Measurements from ENCODE around the gene TMEM164.
A peak's percentile ranks its signal among the peaks of the same experiment; 100 is the strongest.

Gene TMEM164

GRCh38 chrX:110215411-110215810, 212.5 kb downstream of the TMEM164 start:
- Histone ChIP-seq H3K18ac (ENCODE audit: low read length) (no peak overlapping the region), H3K9ac (ENCODE audit: low read length) (no peak overlapping the region), H3K23ac (ENCODE audit: low read length) (no peak overlapping the region), H3K56ac (ENCODE audit: low read length) (no peak overlapping the region), H3K36me3 (ENCODE audit: control insufficient read depth, insufficient read depth, low read length) (no peaks in the 10 kb centered on the region), H3K4ac (ENCODE audit: low read depth, low read length) (no peak overlapping the region), H3K27ac (ENCODE audit: low read depth, low read length) (no peak overlapping the region), H4K8ac (ENCODE audit: low read depth, low read length) (no peak overlapping the region), H3K79me2 (ENCODE audit: control insufficient read depth, insufficient read depth, low read length) (no peaks in the 10 kb centered on the region), H3K4me1 (ENCODE audit: control insufficient read depth, low read depth, low read length) (no peaks in the 10 kb centered on the region), H3K4me2 (ENCODE audit: low read length) (no peak overlapping the region), H4K5ac (ENCODE audit: low read length) (no peak overlapping the region), H2AK5ac (ENCODE audit: low read length) (no peak overlapping the region), H2BK120ac (ENCODE audit: low read depth, low read length) (no peak overlapping the region), H3K27me3 (ENCODE audit: insufficient read depth, low read length, poor library complexity) (no peaks in the 10 kb centered on the region), H3K79me1 (ENCODE audit: low read length) (no peaks in the 10 kb centered on the region), H3K4me3 (ENCODE audit: low read length) (no peak overlapping the region), H2BK15ac (replicated peaks; ENCODE audit: low read depth) (no peak overlapping the region), H2BK5ac (ENCODE audit: low read length) (no peak overlapping the region)
- no peak for DNase-seq
- WGBS (ENCODE audit: extremely low coverage, insufficient coverage, low lambda C conversion rate) = no CpG with 5 or more reads among the region's 1 CpG

- no peak for DNase-seq
- no peaks in the 10 kb centered on the region for H3K36me3 ChIP-seq (ENCODE audit: control insufficient read depth, insufficient read depth, low read length)
- H3K4me2 ChIP-seq (ENCODE audit: low read length) = no peak overlapping the region
- H3K4ac ChIP-seq (ENCODE audit: low read depth, low read length) = no peak overlapping the region
- no peak overlapping the region for H2BK120ac ChIP-seq (ENCODE audit: low read depth, low read length)
- no peaks in the 10 kb centered on the region for H3K27me3 ChIP-seq (ENCODE audit: insufficient read depth, low read length, poor library complexity)
- H4K5ac ChIP-seq (ENCODE audit: low read length) = no peak overlapping the region
- no peaks in the 10 kb centered on the region for H3K79me1 ChIP-seq (ENCODE audit: low read length)
- no peak overlapping the region for H3K56ac ChIP-seq (ENCODE audit: low read length)
- no CpG with 5 or more reads among the region's 4 CpGs for WGBS (ENCODE audit: extremely low coverage, insufficient coverage, low lambda C conversion rate)
- no peak overlapping the region for H2BK5ac ChIP-seq (ENCODE audit: low read length)
- H3K27ac ChIP-seq (ENCODE audit: low read depth, low read length) = no peak overlapping the region
- no peak overlapping the region for H2BK15ac ChIP-seq (replicated peaks; ENCODE audit: low read depth)
- H3K23ac ChIP-seq (ENCODE audit: low read length) = no peak overlapping the region
- no peak overlapping the region for H2AK5ac ChIP-seq (ENCODE audit: low read length)
- H3K4me3 ChIP-seq (ENCODE audit: low read length) = no peak overlapping the region
- H4K8ac ChIP-seq (ENCODE audit: low read depth, low read length) = no peak overlapping the region
- no peak overlapping the region for H3K9ac ChIP-seq (ENCODE audit: low read length)
- H3K18ac ChIP-seq (ENCODE audit: low read length) = no peak overlapping the region
- no peaks in the 10 kb centered on the region for H3K79me2 ChIP-seq (ENCODE audit: control insufficient read depth, insufficient read depth, low read length)
- H3K4me1 ChIP-seq (ENCODE audit: control insufficient read depth, low read depth, low read length) = no peaks in the 10 kb centered on the region
These were observed 213.1 kb downstream of the TMEM164 start for GRCh38 chrX:110216027-110216426.

GRCh38 chrX:110218591-110218990, 215.7 kb downstream of the TMEM164 start:
- H3K23ac ChIP-seq (ENCODE audit: low read length) = no peak overlapping the region
- no peaks in the 10 kb centered on the region for H3K27me3 ChIP-seq (ENCODE audit: insufficient read depth, low read length, poor library complexity)
- H3K79me1 ChIP-seq (ENCODE audit: low read length) = no peaks in the 10 kb centered on the region

GRCh38 chrX:110219920-110220319, 217.0 kb downstream of the TMEM164 start:
- no peak overlapping the region for H3K23ac ChIP-seq (ENCODE audit: low read length)
- no peak overlapping the region for H3K9ac ChIP-seq (ENCODE audit: low read length)
- H2BK120ac ChIP-seq (ENCODE audit: low read depth, low read length) = no peak overlapping the region
- no peak overlapping the region for H4K8ac ChIP-seq (ENCODE audit: low read depth, low read length)
- no peaks in the 10 kb centered on the region for H3K79me2 ChIP-seq (ENCODE audit: control insufficient read depth, insufficient read depth, low read length)
- H3K27me3 ChIP-seq (ENCODE audit: insufficient read depth, low read length, poor library complexity) = no peaks in the 10 kb centered on the region
- no peak overlapping the region for H3K4ac ChIP-seq (ENCODE audit: low read depth, low read length)
- no peak overlapping the region for H3K27ac ChIP-seq (ENCODE audit: low read depth, low read length)
- DNase-seq = peak; percentile 3
- no peak overlapping the region for H3K56ac ChIP-seq (ENCODE audit: low read length)
- no peak overlapping the region for H2BK5ac ChIP-seq (ENCODE audit: low read length)
- no peak overlapping the region for H2AK5ac ChIP-seq (ENCODE audit: low read length)
- no peak overlapping the region for H3K4me2 ChIP-seq (ENCODE audit: low read length)
- H3K79me1 ChIP-seq (ENCODE audit: low read length) = no peaks in the 10 kb centered on the region
- no peak overlapping the region for H3K18ac ChIP-seq (ENCODE audit: low read length)
- WGBS (ENCODE audit: extremely low coverage, insufficient coverage, low lambda C conversion rate) = no CpG with 5 or more reads among the region's 1 CpG
- no peaks in the 10 kb centered on the region for H3K4me1 ChIP-seq (ENCODE audit: control insufficient read depth, low read depth, low read length)
- no peak overlapping the region for H2BK15ac ChIP-seq (replicated peaks; ENCODE audit: low read depth)
- H4K5ac ChIP-seq (ENCODE audit: low read length) = no peak overlapping the region
- no peaks in the 10 kb centered on the region for H3K36me3 ChIP-seq (ENCODE audit: control insufficient read depth, insufficient read depth, low read length)
- no peak overlapping the region for H3K4me3 ChIP-seq (ENCODE audit: low read length)

More at GRCh38 chrX:110218591-110218990, 215.7 kb downstream of the TMEM164 start:
- Histone ChIP-seq H3K4ac (ENCODE audit: low read depth, low read length) (no peak overlapping the region), H3K56ac (ENCODE audit: low read length) (no peak overlapping the region), H2BK5ac (ENCODE audit: low read length) (no peak overlapping the region), H4K8ac (ENCODE audit: low read depth, low read length) (no peak overlapping the region), H3K4me2 (ENCODE audit: low read length) (no peak overlapping the region), H3K18ac (ENCODE audit: low read length) (no peak overlapping the region), H3K27ac (ENCODE audit: low read depth, low read length) (no peak overlapping the region), H2AK5ac (ENCODE audit: low read length) (no peak overlapping the region), H2BK15ac (replicated peaks; ENCODE audit: low read depth) (no peak overlapping the region), H3K9ac (ENCODE audit: low read length) (no peak overlapping the region), H3K4me1 (ENCODE audit: control insufficient read depth, low read depth, low read length) (no peaks in the 10 kb centered on the region), H4K5ac (ENCODE audit: low read length) (no peak overlapping the region), H2BK120ac (ENCODE audit: low read depth, low read length) (no peak overlapping the region), H3K4me3 (ENCODE audit: low read length) (no peak overlapping the region), H3K36me3 (ENCODE audit: control insufficient read depth, insufficient read depth, low read length) (no peaks in the 10 kb centered on the region), H3K79me2 (ENCODE audit: control insufficient read depth, insufficient read depth, low read length) (no peaks in the 10 kb centered on the region)
- WGBS (ENCODE audit: extremely low coverage, insufficient coverage, low lambda C conversion rate) = no CpG with 5 or more reads among the region's 2 CpGs
- no peak for DNase-seq

- peak; percentile 31 for DNase-seq
- no peak overlapping the region for H2BK15ac ChIP-seq (replicated peaks; ENCODE audit: low read depth)
These were observed 219.8 kb downstream of the TMEM164 start for GRCh38 chrX:110222497-110223257.

More at GRCh38 chrX:110222497-110223257, 219.8 kb downstream of the TMEM164 start:
- no peak overlapping the region for H3K18ac ChIP-seq (ENCODE audit: low read length)
- H3K4ac ChIP-seq (ENCODE audit: low read depth, low read length) = no peak overlapping the region
- H4K5ac ChIP-seq (ENCODE audit: low read length) = no peak overlapping the region
- no peak overlapping the region for H3K23ac ChIP-seq (ENCODE audit: low read length)
- H3K4me3 ChIP-seq (ENCODE audit: low read length) = no peak overlapping the region
- H3K79me2 ChIP-seq (ENCODE audit: control insufficient read depth, insufficient read depth, low read length) = no peaks in the 10 kb centered on the region
- no peak overlapping the region for H3K4me2 ChIP-seq (ENCODE audit: low read length)
- WGBS (ENCODE audit: extremely low coverage, insufficient coverage, low lambda C conversion rate) = no CpG with 5 or more reads among the region's 2 CpGs
- no peaks in the 10 kb centered on the region for H3K79me1 ChIP-seq (ENCODE audit: low read length)
- no peaks in the 10 kb centered on the region for H3K4me1 ChIP-seq (ENCODE audit: control insufficient read depth, low read depth, low read length)
- H2AK5ac ChIP-seq (ENCODE audit: low read length) = no peak overlapping the region
- H2BK5ac ChIP-seq (ENCODE audit: low read length) = no peak overlapping the region
- H2BK120ac ChIP-seq (ENCODE audit: low read depth, low read length) = no peak overlapping the region
- no peaks in the 10 kb centered on the region for H3K27me3 ChIP-seq (ENCODE audit: insufficient read depth, low read length, poor library complexity)
- H3K27ac ChIP-seq (ENCODE audit: low read depth, low read length) = no peak overlapping the region
- H3K9ac ChIP-seq (ENCODE audit: low read length) = no peak overlapping the region
- no peaks in the 10 kb centered on the region for H3K36me3 ChIP-seq (ENCODE audit: control insufficient read depth, insufficient read depth, low read length)
- no peak overlapping the region for H4K8ac ChIP-seq (ENCODE audit: low read depth, low read length)
- H3K56ac ChIP-seq (ENCODE audit: low read length) = no peak overlapping the region
